Epithelial cell of esophagus (primary cell): ENCODE measurements around the gene HIPK2.

Source experiments
- DNase-seq: peaks from one replicate; pipeline ENCODE4 v3.0.0; 2010; ENCODE audit warnings: low read depth
- H3K4me3 ChIP-seq: 2 replicates; pipeline ENCODE4 v1.5.1; 2011; ENCODE audit warnings: mild to moderate bottlenecking, low read length, control low read depth
- TF ChIP-seq, protein P1 (sequence below): IDR thresholded peaks from 2 replicates; pipeline ENCODE4 v1.5.1; 2011; ENCODE audit warnings: low read depth, mild to moderate bottlenecking, low read length, control low read depth, inconsistent platforms; ENCODE audit not compliant: insufficient read depth; ENCODE audit errors: missing control alignments

HIPK2 gene

DNA sequence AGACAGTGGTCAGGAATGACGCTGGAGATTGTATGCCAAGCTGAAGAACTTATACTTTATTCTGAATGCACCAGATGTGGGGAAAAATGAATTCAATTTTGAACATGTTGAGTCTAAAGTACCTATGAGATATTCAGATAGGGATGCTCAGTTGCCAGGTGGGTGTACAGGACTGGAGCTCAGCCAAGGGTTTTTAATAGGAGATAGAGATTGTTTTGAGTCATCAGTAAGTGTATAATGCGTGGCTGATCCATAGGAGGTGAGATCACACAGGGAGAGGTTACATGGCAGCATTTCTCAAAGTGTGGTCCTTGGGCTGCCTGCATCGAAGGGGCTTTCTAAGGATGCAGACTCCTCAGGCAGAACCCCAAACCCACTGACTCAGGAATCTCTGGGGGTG, 6.8 kb upstream of the HIPK2 start:
- DNase-seq: peak; percentile 81
- TF ChIP-seq, protein P1, sequence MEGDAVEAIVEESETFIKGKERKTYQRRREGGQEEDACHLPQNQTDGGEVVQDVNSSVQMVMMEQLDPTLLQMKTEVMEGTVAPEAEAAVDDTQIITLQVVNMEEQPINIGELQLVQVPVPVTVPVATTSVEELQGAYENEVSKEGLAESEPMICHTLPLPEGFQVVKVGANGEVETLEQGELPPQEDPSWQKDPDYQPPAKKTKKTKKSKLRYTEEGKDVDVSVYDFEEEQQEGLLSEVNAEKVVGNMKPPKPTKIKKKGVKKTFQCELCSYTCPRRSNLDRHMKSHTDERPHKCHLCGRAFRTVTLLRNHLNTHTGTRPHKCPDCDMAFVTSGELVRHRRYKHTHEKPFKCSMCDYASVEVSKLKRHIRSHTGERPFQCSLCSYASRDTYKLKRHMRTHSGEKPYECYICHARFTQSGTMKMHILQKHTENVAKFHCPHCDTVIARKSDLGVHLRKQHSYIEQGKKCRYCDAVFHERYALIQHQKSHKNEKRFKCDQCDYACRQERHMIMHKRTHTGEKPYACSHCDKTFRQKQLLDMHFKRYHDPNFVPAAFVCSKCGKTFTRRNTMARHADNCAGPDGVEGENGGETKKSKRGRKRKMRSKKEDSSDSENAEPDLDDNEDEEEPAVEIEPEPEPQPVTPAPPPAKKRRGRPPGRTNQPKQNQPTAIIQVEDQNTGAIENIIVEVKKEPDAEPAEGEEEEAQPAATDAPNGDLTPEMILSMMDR: no peak
- no peak overlapping the region for H3K4me3 ChIP-seq

DNA sequence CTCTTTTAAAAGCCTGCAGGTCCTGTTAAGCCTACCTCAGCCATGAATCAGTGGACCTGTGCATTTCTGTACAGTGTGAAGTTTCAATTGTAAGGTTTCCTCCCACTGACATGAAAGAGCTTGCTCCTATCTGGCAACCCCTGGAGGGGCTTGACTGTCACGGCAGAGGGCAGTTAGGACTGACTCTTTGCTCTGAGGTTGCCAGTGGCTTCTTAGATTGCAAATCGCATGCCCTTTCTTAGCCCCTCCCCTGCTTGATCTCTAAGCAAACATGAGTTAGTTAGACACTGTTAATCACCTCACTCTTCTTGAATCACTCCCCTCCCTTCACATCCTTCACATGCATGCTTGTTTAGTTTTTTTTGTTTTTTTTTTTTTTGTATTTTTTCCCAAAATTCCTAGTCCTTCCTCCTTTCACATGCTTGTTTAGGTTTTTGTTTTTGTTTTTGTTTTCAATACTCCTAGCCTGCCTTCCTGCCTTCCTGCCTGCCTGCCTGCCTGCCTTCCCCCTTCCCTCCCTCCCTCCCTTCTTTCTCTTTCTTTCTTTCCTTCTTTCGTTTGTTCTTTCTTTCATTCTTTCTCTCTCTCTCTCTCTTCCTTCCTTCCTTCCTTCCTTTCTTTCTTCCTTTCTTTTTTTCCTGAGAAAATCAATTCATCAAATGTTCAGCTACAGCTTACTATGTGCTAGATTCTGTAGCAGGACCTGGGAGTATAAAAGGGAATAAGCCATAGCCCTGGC, 6.0 kb upstream of the HIPK2 start:
- DNase-seq: peak; percentile 93
- no peak overlapping the region for H3K4me3 ChIP-seq
- TF ChIP-seq, protein P1: no peak

DNA sequence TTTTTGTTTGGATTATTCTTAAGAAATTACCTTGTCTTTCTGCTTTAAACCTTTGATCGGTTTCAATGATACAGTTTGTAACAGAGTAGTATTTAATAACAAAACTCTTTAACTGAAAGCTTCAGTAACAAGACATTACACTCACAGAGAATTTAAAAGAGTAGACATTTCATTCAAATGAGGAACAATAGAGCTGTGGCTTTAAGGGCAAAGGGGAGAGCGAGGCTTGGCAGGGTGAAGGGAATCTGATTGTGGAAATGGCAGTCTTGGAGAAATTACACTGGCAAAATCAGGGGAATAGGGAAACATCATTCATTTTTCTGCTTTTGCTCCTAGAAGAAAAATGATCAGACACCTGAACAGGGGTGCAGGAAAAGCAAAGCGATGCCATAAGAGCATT, 5.1 kb upstream of the HIPK2 start:
- TF ChIP-seq, protein P1: no peak
- no peak overlapping the region for H3K4me3 ChIP-seq

DNA sequence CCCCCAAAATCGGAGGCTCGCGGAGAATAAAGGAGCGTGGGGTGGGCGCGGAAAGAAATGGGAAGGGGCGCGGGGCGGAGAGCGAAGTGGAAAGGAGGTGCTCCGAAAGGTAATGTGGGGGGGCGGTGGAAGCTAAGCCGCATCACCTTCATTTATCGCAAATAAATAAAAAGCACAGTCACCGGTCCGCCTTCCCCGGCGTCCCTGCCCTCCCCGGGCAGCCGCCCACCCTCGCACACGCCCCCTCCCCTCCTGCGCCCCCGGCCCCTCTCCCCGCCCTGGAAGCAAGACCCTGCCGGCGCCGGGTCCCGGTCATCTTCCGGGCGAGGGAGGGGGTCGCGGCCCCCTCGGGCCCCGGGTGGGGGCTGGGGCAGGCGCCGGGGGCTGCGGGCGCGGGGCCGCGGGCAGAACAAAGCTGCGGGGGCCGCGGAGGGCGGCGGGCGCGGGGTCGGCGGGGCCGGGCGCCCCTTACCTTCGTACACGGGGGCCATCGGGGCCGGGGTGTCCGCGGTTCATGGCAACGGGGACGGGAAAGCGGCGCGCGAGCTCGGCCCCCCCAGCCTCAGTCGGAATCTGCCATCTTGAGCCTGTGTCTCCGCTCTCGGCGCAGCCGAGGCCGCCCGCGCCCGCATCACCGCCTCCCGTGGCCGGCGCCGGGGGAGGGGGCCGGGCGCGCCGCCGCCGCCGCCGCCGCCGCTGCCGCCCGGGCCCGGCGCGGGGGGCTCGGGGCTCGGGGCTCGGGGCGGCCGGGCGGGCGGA, 486 bp downstream of the HIPK2 start:
- peak overlapping the region; percentile 88 for H3K4me3 ChIP-seq
- TF ChIP-seq, protein P1: no peak
- DNase-seq: no peak

More for the DNA sequence above, 5.1 kb upstream of the HIPK2 start:
- DNase-seq: no peak

DNA sequence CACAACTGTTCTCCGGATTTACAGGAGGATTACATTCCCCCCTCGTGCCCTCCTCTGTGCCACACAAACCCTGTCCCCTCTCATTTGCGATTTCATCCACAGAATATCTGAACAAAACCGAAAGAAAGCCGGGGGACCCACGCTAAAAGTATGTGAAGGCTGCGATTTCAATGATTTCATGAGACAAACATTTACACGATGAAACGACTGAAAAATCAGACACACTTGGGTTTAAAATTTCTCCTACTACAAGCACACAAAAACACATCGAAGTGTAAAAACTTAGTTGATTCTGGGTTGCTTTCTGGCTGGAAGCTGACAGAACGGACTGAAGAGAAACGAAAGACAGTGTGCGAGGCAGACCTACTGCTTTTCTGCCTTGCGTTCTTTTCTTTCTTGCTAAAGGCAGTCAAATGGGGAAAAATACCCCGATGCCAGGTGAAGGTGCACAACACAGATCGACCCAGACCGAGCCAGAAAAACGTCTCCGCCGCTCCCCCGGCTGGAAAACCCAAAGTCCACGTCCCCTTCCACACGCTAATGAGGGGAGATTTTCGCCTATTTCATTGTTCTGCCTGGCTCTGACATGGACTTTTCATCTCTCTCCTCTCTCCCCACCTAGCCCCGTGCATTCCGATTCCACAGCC, 1.2 kb downstream of the HIPK2 start:
- no peak for DNase-seq
- peak overlapping the region; percentile 88 for H3K4me3 ChIP-seq
- TF ChIP-seq, protein P1: no peak

DNA sequence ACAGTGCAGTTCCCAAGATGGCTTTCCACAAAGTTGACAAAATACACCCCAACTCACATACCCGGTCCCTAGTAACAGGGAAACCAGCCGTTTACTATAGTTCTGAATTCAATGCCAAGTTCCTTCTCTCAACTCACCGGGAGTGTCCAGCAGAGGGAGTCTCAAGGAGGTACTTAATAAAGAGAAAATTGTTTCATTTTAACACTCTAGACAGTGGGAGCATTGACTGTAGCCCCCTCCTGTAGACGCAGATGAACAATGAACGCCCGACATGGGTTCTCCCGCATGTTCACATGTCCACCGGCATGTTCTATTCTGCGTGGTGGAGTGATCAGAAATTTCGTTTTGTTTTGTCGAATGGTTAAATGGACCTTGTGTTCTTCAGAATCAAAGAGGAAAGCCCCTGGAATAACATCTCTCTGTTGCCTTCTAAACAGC, 1.9 kb downstream of the HIPK2 start:
- peak overlapping the region; percentile 88 for H3K4me3 ChIP-seq
- TF ChIP-seq, protein P1: peak; percentile 79
- DNase-seq: peak; percentile 80
